ENCODE measurements around the gene STAC3.
A peak's percentile ranks its signal among the peaks of the same experiment; 100 is the strongest.

STAC3 gene

DNA sequence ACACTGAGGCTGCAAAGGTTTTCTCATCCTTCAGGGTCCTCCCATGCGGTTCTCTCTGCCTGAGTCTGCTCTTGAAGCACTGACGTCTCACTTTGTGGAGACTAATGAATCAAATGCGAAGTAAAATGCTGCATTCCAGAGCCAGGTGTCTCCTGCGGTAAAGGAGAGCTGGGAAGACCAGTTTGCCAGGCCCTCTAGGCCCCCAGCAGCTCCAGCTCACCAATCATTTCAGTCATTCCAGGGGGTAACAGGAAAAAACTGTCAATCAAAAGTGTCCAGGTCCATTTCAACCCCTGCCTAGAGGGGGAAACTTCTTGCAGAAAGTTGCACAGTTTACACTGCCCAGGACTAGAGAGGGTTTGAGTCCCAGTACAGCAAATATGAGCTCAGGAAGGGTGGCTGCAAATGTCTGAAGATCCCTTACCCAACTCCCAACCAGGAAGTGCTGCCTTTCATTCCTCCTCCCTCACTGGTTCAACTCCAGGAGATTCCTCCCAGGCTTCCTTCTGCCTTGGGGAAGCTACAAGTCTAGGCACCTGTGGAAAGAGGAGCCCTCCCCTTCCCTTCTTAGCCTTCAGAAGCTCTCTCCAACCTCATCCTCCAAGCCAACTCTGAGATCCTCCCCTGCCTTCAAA lies 37.1 kb downstream of the STAC3 start:
- H3K27ac ChIP-seq: no peak overlapping the region
- H3K4me3 ChIP-seq (ENCODE audit: low read depth in 1 of 2, low read length in 1 of 2): no peak overlapping the region
- no peaks in the 10 kb centered on the region for H3K9me3 ChIP-seq
- peaks cover 79% of the 10 kb centered on the region for H3K27me3 ChIP-seq
- TF ChIP-seq CTCF (IDR thresholded peaks at IDR 0.05): peak; percentile 16
- H3K4me1 ChIP-seq (ENCODE audit: control insufficient read depth in 1 of 2, insufficient read depth in 1 of 2, low read depth in 1 of 2, low read length in 1 of 2): peaks cover 11 to 25% of the 10 kb centered on the region in 2 experiments
- no peaks in the 10 kb centered on the region for H3K36me3 ChIP-seq

GRCh38 chr12:57213058-57213715 lies 37.8 kb downstream of the STAC3 start:
- Histone ChIP-seq H3K4me1 (ENCODE audit: control insufficient read depth in 1 of 2, insufficient read depth in 1 of 2, low read depth in 1 of 2, low read length in 1 of 2) (peaks cover 11 to 25% of the 10 kb centered on the region in 2 experiments), H3K36me3 (no peaks in the 10 kb centered on the region), H3K27me3 (peaks cover 72% of the 10 kb centered on the region), H3K4me3 (ENCODE audit: low read depth in 1 of 2, low read length in 1 of 2) (no peak overlapping the region), H3K27ac (no peak overlapping the region), H3K9me3 (no peaks in the 10 kb centered on the region)
- TF ChIP-seq CTCF (IDR thresholded peaks at IDR 0.05): peak; percentile 81

- H3K4me1 ChIP-seq (ENCODE audit: control insufficient read depth in 1 of 2, insufficient read depth in 1 of 2, low read depth in 1 of 2, low read length in 1 of 2): peaks cover 11 to 25% of the 10 kb centered on the region in 2 experiments
- no peaks in the 10 kb centered on the region for H3K9me3 ChIP-seq
- peaks cover 67% of the 10 kb centered on the region for H3K27me3 ChIP-seq
- no peaks in the 10 kb centered on the region for H3K36me3 ChIP-seq
- TF ChIP-seq CTCF (IDR thresholded peaks at IDR 0.05): no peak
- H3K4me3 ChIP-seq (ENCODE audit: low read depth in 1 of 2, low read length in 1 of 2): no peak overlapping the region
- no peak overlapping the region for H3K27ac ChIP-seq
Measured at GRCh38 chr12:57212701-57213057, 38.3 kb downstream of the STAC3 start.

DNA sequence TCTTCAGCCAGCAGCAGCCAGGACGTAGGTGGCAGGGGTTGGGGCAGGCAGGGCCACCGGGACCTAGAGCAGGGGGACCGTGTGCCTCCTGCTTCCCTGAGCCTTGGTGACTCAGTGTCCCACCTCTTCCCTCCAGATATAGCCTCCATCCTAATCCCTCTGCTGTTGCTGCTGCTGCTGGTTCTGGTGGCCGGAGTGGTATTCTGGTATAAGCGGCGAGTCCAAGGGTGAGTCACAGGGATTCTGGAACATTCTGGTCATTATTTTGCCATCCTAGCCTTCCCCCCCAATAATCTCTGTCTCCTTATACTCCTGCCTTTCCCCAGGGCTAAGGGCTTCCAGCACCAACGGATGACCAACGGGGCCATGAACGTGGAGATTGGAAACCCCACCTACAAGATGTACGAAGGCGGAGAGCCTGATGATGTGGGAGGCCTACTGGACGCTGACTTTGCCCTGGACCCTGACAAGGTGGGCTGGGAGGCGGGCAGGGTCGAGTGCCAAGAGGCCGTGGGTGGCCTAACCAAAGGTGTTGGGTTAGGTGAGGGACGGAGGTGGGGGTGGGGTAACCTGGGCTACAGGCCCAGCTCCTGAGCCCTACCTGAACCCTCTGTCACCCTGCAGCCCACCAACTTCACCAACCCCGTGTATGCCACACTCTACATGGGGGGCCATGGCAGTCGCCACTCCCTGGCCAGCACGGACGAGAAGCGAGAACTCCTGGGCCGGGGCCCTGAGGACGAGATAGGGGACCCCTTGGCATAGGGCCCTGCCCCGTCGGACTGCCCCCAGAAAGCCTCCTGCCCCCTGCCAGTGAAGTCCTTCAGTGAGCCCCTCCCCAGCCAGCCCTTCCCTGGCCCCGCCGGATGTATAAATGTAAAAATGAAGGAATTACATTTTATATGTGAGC lies 38.9 kb downstream of the STAC3 start:
- Histone ChIP-seq H3K27me3 (peaks cover 61% of the 10 kb centered on the region), H3K4me1 (ENCODE audit: control insufficient read depth in 1 of 2, insufficient read depth in 1 of 2, low read depth in 1 of 2, low read length in 1 of 2) (peaks cover 6 to 22% of the 10 kb centered on the region in 2 experiments), H3K27ac (no peak overlapping the region), H3K4me3 (ENCODE audit: low read depth in 1 of 2, low read length in 1 of 2) (no peak overlapping the region), H3K36me3 (no peaks in the 10 kb centered on the region), H3K9me3 (no peaks in the 10 kb centered on the region)
- TF ChIP-seq CTCF (IDR thresholded peaks at IDR 0.05): no peak

DNA sequence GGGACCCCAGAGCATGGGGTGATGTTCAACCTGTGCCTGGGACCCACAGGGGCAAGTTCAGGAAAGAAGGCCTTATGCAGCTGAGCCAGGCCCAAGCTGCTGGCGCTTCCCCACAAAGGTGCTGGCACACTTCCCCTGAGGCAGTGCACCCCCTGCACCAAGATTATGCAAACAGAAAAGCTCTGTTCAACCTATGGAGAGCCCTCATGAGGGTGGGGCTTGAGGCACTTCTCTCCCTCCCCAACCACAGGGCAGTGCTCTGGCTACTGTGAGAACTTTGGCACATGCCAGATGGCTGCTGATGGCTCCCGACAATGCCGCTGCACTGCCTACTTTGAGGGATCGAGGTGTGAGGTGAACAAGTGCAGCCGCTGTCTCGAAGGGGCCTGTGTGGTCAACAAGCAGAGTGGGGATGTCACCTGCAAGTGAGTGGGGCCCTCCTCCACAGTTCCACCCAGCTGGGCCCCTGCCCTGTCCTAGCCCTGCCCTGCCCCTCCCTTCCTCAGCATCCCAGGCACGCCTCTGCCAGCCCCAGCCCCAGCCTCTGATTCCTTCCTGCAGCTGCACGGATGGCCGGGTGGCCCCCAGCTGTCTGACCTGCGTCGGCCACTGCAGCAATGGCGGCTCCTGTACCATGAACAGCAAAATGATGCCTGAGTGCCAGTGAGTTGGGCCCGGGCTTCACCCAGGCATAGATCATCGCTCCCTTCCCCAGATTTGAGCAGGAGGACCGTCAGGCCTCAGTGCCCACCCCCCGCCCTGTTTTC lies 39.9 kb downstream of the STAC3 start:
- Histone ChIP-seq H3K27me3 (peaks cover 52% of the 10 kb centered on the region), H3K4me1 (ENCODE audit: control insufficient read depth in 1 of 2, insufficient read depth in 1 of 2, low read depth in 1 of 2, low read length in 1 of 2) (peaks cover 0 to 14% of the 10 kb centered on the region in 2 experiments), H3K9me3 (no peaks in the 10 kb centered on the region), H3K36me3 (no peaks in the 10 kb centered on the region), H3K27ac (no peak overlapping the region), H3K4me3 (ENCODE audit: low read depth in 1 of 2, low read length in 1 of 2) (no peak overlapping the region)
- no peak for TF ChIP-seq CTCF (IDR thresholded peaks at IDR 0.05)

Measured in neutrophil (primary cell).